Measurements from ENCODE around the gene QSER1. TPM values are rescaled to one million over a fixed set of nuclear protein-coding genes. Genes with fewer than 3 reads are reported as not detected.

Gene QSER1
- total and polyA plus RNA-seq, 4 donors: 2.4 to 12.6 (median 7.1) TPM

- WGBS: 73% methylated on average over 3 of the region's 3 CpGs
- Histone ChIP-seq H3K9ac (ENCODE audit: low read depth in 1 of 2, low read length in 2 of 2) (no peak overlapping the region), H3K36me3 (ENCODE audit: control insufficient read depth in 4 of 4, insufficient read depth in 3 of 4, low read depth in 1 of 4, low read length in 3 of 4) (no peaks in the 10 kb centered on the region), H3K9me3 (ENCODE audit: control insufficient read depth in 4 of 4, low read length in 3 of 4) (no peaks in the 10 kb centered on the region), H3K4me3 (ENCODE audit: low read depth in 1 of 3, low read length in 3 of 3) (no peak overlapping the region), H3K27ac (ENCODE audit: low read depth in 1 of 2, low read length in 2 of 2) (no peak overlapping the region), H3K4me1 (ENCODE audit: control insufficient read depth in 4 of 4, insufficient read depth in 4 of 4, low read length in 3 of 4) (no peaks in the 10 kb centered on the region), H3K27me3 (ENCODE audit: control insufficient read depth in 4 of 4, insufficient read depth in 4 of 4, low read length in 3 of 4) (no peaks in the 10 kb centered on the region)
- TF ChIP-seq JUND (IDR thresholded peaks at IDR 0.05): no peak
- no peak for TF ChIP-seq HNF4G (IDR thresholded peaks at IDR 0.05)
- no peak for DNase-seq (ENCODE audit: low spot score)
Observed at GRCh38 chr11:32905028-32905667, 12.5 kb downstream of the QSER1 start.

- H3K27ac ChIP-seq (ENCODE audit: low read depth in 1 of 2, low read length in 2 of 2): no peak overlapping the region
- H3K9me3 ChIP-seq (ENCODE audit: control insufficient read depth in 4 of 4, low read length in 3 of 4): no peaks in the 10 kb centered on the region
- H3K27me3 ChIP-seq (ENCODE audit: control insufficient read depth in 4 of 4, insufficient read depth in 4 of 4, low read length in 3 of 4): no peaks in the 10 kb centered on the region
- no peak overlapping the region for H3K4me3 ChIP-seq (ENCODE audit: low read depth in 1 of 3, low read length in 3 of 3)
- H3K9ac ChIP-seq (ENCODE audit: low read depth in 1 of 2, low read length in 2 of 2): no peak overlapping the region
- WGBS: 98% methylated on average over 6 of the region's 6 CpGs
- H3K4me1 ChIP-seq (ENCODE audit: control insufficient read depth in 4 of 4, insufficient read depth in 4 of 4, low read length in 3 of 4): peaks cover 0 to under 1% (median 0%) of the 10 kb centered on the region in 4 donors
- TF ChIP-seq SP1 (IDR thresholded peaks at IDR 0.05): no peak
- no peak for TF ChIP-seq GABPA (IDR thresholded peaks at IDR 0.05 in 1 of 2, conservative IDR thresholded peaks at IDR 0.05 in 1 of 2)
- no peak for TF ChIP-seq NR2F2 (IDR thresholded peaks at IDR 0.05)
- no peak for TF ChIP-seq YY1 (IDR thresholded peaks at IDR 0.05)
- no peak for TF ChIP-seq MAX (IDR thresholded peaks at IDR 0.05)
- no peak for TF ChIP-seq REST (IDR thresholded peaks at IDR 0.05)
- no peak for TF ChIP-seq TAF1 (conservative IDR thresholded peaks at IDR 0.05)
- no peak for TF ChIP-seq FOXA2 (IDR thresholded peaks at IDR 0.05)
- no peak for TF ChIP-seq HNF4G (IDR thresholded peaks at IDR 0.05)
- no peak for TF ChIP-seq JUND (IDR thresholded peaks at IDR 0.05)
- TF ChIP-seq EGR1 (IDR thresholded peaks at IDR 0.05; ENCODE audit: low read depth in 2 of 2): no peak
- TF ChIP-seq CTCF (IDR thresholded peaks at IDR 0.05; ENCODE audit: low read depth, low read length, missing input control): no peak
- TF ChIP-seq RAD21 (IDR thresholded peaks at IDR 0.05): no peak
- no peak for TF ChIP-seq ZBTB33 (IDR thresholded peaks at IDR 0.05)
- no peak for TF ChIP-seq HNF4A (conservative IDR thresholded peaks at IDR 0.05)
- no peak for TF ChIP-seq ATF3 (IDR thresholded peaks at IDR 0.05)
- TF ChIP-seq FOXA1 (IDR thresholded peaks at IDR 0.05): no peak
- no peak for TF ChIP-seq RXRA (IDR thresholded peaks at IDR 0.05)
- no peaks in the 10 kb centered on the region for H3K36me3 ChIP-seq (ENCODE audit: control insufficient read depth in 4 of 4, insufficient read depth in 3 of 4, low read depth in 1 of 4, low read length in 3 of 4)
- DNase-seq (ENCODE audit: low spot score): no peak
Observed at GRCh38 chr11:32908619-32909018, 16.0 kb downstream of the QSER1 start.

Data from liver (tissue), 9 donors.